Keratinocyte (primary cell): Measurements from ENCODE around the gene HJV. TPM values are rescaled to one million over a fixed set of nuclear protein-coding genes. Genes with fewer than 3 reads are reported as not detected.

Source experiments
- DNase-seq: peaks from one replicate; pipeline ENCODE4 v3.0.0-alpha.2; 2011; ENCODE audit warnings: low read depth, missing footprints, low spot score
- FAIRE-seq: peaks from 2 replicates; lab custom pipeline; 2011; peaks lifted over from hg19 to GRCh38; lab: Jason Lieb, UNC
- H2AFZ ChIP-seq: 2 replicates; pipeline ENCODE4 v1.6.0; 2012; ENCODE audit warnings: low read length, control low read depth, inconsistent platforms; ENCODE audit not compliant: control insufficient read depth
- H3K27ac ChIP-seq: 2 replicates; pipeline ENCODE4 v1.5.1; 2011; ENCODE audit warnings: low read length; ENCODE audit not compliant: control insufficient read depth, insufficient read depth
- H3K27me3 ChIP-seq: 3 replicates; pipeline ENCODE4 v1.6.0; 2011; ENCODE audit warnings: low read length; ENCODE audit not compliant: control insufficient read depth, insufficient read depth; ENCODE audit errors: extremely low read depth
- H3K36me3 ChIP-seq, 2 experiments: 2 replicates in 1 of 2; 3 replicates in 1 of 2; pipeline ENCODE4 v1.5.1; 2011; ENCODE audit warnings: low read length in 2 of 2, mild to moderate bottlenecking in 1 of 2; ENCODE audit not compliant: control insufficient read depth in 2 of 2, insufficient read depth in 2 of 2; ENCODE audit errors: extremely low read depth in 1 of 2
- H3K4me1 ChIP-seq: 3 replicates; pipeline ENCODE4 v1.5.1; 2011; ENCODE audit warnings: low read length; ENCODE audit not compliant: control insufficient read depth, insufficient read depth; ENCODE audit errors: extremely low read depth
- H3K4me2 ChIP-seq: 3 replicates; pipeline ENCODE4 v1.6.0; 2011; ENCODE audit warnings: low read depth, low read length; ENCODE audit not compliant: control insufficient read depth, insufficient read depth; ENCODE audit errors: extremely low read depth
- H3K4me3 ChIP-seq, 3 experiments: fragments of 200-600 bp in 1 of 3; sonication (generic) in 1 of 3; 2 replicates in 2 of 3; 3 replicates in 1 of 3; pipeline ENCODE4 v1.5.1; 2011 to 2016; ENCODE audit warnings: low read length in 3 of 3, mild to moderate bottlenecking in 3 of 3, control low read depth in 2 of 3, inconsistent platforms in 1 of 3, low read depth in 1 of 3, mixed read lengths in 1 of 3, mixed run types in 1 of 3, moderate library complexity in 1 of 3; ENCODE audit not compliant: control insufficient read depth in 2 of 3, insufficient read depth in 2 of 3; ENCODE audit errors: extremely low read depth in 1 of 3
- H3K79me2 ChIP-seq: 2 replicates; pipeline ENCODE4 v1.6.0; 2012; ENCODE audit warnings: low read length; ENCODE audit not compliant: control insufficient read depth, insufficient read depth
- H3K9ac ChIP-seq: 3 replicates; pipeline ENCODE4 v1.6.0; 2011; ENCODE audit warnings: low read length; ENCODE audit not compliant: control insufficient read depth, insufficient read depth; ENCODE audit errors: extremely low read depth
- H3K9me1 ChIP-seq: 3 replicates; pipeline ENCODE4 v1.6.0; 2011; ENCODE audit warnings: low read length; ENCODE audit not compliant: control insufficient read depth, insufficient read depth; ENCODE audit errors: extremely low read depth
- H3K9me3 ChIP-seq: 2 replicates; pipeline ENCODE4 v1.5.1; 2012; ENCODE audit warnings: low read depth, low read length; ENCODE audit not compliant: control insufficient read depth
- H4K20me1 ChIP-seq: 3 replicates; pipeline ENCODE4 v1.6.0; 2011; ENCODE audit warnings: low read length; ENCODE audit not compliant: control insufficient read depth, insufficient read depth; ENCODE audit errors: extremely low read depth
- EZH2 ChIP-seq: IDR thresholded peaks from one replicate; pipeline ENCODE4 v1.6.1; 2012; ENCODE audit warnings: inconsistent platforms, mild to moderate bottlenecking, low read length, moderate library complexity
- dilution Hi-C: fragments of 300-500 bp; cut with MboI; formaldehyde crosslinking; loops from one replicate; pipeline ENCODE4 v1.7.0; 2020; ENCODE audit warnings: low sequenced_read_pairs; ENCODE audit not compliant: extremely low pct_ligation_motif_present
- polyA plus RNA-seq, 5 experiments: library from polyadenylated mRNA; depleted of rRNA in 3 of 5; stranded (reverse) in 3 of 5; stranded (forward) in 1 of 5; unstranded in 1 of 5; fragments of >200 nt; gene quantifications; 1 replicate in 1 of 5; 2 replicates in 3 of 5; 3 replicates in 1 of 5; pipeline versions ENCODE4 v1.2.1 to v1.2.3, GENCODE V29; 2011 to 2012; ENCODE audit warnings: missing spikeins in 2 of 5, low read depth in 1 of 5, low replicate concordance in 1 of 5
- TF ChIP-seq, protein P1 (sequence below), 3 experiments: IDR thresholded peaks in 1 of 3; conservative IDR thresholded peaks in 1 of 3; optimal IDR thresholded peaks in 1 of 3; 2 replicates in 2 of 3; 3 replicates in 1 of 3; pipeline versions ENCODE3 to v1.5.1; 2011; ENCODE audit warnings: low read length in 3 of 3, mild to moderate bottlenecking in 3 of 3, moderate library complexity in 2 of 3, control low read depth in 1 of 3, inconsistent platforms in 1 of 3; ENCODE audit not compliant: insufficient read depth in 2 of 3; ENCODE audit errors: extremely low read depth in 1 of 3

HJV gene
- polyA plus RNA-seq, 1 donor (not counting 4 experiments of a cell fraction or from before 2014, with no cell fraction given): not detected

GRCh38 chr1:145978471-145978853 is 43.1 kb downstream of the HJV start:
- Histone ChIP-seq H3K9me1 (no peaks in the 10 kb centered on the region), H3K9ac (peak overlapping the region; percentile 66), H3K4me2 (peak overlapping the region; percentile 83), H2AFZ (peak overlapping the region; percentile 29), H3K27me3 (no peaks in the 10 kb centered on the region), H4K20me1 (no peaks in the 10 kb centered on the region), H3K27ac (peak overlapping the region; percentile 88), H3K9me3 (no peaks in the 10 kb centered on the region), H3K4me3 (no peak overlapping the region), H3K36me3 (no peaks in the 10 kb centered on the region), H3K4me1 (peaks cover 37% of the 10 kb centered on the region), H3K79me2 (no peaks in the 10 kb centered on the region)
- TF ChIP-seq, protein P1, sequence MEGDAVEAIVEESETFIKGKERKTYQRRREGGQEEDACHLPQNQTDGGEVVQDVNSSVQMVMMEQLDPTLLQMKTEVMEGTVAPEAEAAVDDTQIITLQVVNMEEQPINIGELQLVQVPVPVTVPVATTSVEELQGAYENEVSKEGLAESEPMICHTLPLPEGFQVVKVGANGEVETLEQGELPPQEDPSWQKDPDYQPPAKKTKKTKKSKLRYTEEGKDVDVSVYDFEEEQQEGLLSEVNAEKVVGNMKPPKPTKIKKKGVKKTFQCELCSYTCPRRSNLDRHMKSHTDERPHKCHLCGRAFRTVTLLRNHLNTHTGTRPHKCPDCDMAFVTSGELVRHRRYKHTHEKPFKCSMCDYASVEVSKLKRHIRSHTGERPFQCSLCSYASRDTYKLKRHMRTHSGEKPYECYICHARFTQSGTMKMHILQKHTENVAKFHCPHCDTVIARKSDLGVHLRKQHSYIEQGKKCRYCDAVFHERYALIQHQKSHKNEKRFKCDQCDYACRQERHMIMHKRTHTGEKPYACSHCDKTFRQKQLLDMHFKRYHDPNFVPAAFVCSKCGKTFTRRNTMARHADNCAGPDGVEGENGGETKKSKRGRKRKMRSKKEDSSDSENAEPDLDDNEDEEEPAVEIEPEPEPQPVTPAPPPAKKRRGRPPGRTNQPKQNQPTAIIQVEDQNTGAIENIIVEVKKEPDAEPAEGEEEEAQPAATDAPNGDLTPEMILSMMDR (optimal IDR thresholded peaks at IDR 0.05 in 1 of 3, IDR thresholded peaks at IDR 0.05 in 1 of 3, conservative IDR thresholded peaks at IDR 0.05 in 1 of 3; ENCODE audit: extremely low read depth in 1 of 3, insufficient read depth in 2 of 3, low read length in 3 of 3): no peak
- TF ChIP-seq EZH2: no peak
- FAIRE-seq (no peak), DNase-seq (no peak)
- dilution Hi-C loops: no loop called here

GRCh38 chr1:145977486-145978470 is 43.8 kb downstream of the HJV start:
- dilution Hi-C loops: no loop called here
- no peak overlapping the region for H3K4me2 ChIP-seq
- H4K20me1 ChIP-seq: no peaks in the 10 kb centered on the region
- no peaks in the 10 kb centered on the region for H3K9me3 ChIP-seq
- no peak for TF ChIP-seq EZH2
- TF ChIP-seq, protein P1 (optimal IDR thresholded peaks at IDR 0.05 in 1 of 3, IDR thresholded peaks at IDR 0.05 in 1 of 3, conservative IDR thresholded peaks at IDR 0.05 in 1 of 3; ENCODE audit: extremely low read depth in 1 of 3, insufficient read depth in 2 of 3, low read length in 3 of 3): peak; percentile 75 to 97 (median 90)
- H3K79me2 ChIP-seq: no peaks in the 10 kb centered on the region
- no peaks in the 10 kb centered on the region for H3K27me3 ChIP-seq
- no peaks in the 10 kb centered on the region for H3K36me3 ChIP-seq
- H3K27ac ChIP-seq: peak overlapping the region; percentile 88
- peaks cover 32% of the 10 kb centered on the region for H3K4me1 ChIP-seq
- H3K9ac ChIP-seq: no peak overlapping the region
- no peak overlapping the region for H3K4me3 ChIP-seq
- DNase-seq (no peak), FAIRE-seq (peak; percentile 86)
- H3K9me1 ChIP-seq: no peaks in the 10 kb centered on the region
- H2AFZ ChIP-seq: peak overlapping the region; percentile 67
